ENCODE measurements around the gene GPR85.
"Not testable (repeated sequence)": the region's sequence is repeated elsewhere in the genome, so short reads cannot be mapped to it uniquely, and the experiment has no call there.

Gene GPR85, protein sequence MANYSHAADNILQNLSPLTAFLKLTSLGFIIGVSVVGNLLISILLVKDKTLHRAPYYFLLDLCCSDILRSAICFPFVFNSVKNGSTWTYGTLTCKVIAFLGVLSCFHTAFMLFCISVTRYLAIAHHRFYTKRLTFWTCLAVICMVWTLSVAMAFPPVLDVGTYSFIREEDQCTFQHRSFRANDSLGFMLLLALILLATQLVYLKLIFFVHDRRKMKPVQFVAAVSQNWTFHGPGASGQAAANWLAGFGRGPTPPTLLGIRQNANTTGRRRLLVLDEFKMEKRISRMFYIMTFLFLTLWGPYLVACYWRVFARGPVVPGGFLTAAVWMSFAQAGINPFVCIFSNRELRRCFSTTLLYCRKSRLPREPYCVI

DNA sequence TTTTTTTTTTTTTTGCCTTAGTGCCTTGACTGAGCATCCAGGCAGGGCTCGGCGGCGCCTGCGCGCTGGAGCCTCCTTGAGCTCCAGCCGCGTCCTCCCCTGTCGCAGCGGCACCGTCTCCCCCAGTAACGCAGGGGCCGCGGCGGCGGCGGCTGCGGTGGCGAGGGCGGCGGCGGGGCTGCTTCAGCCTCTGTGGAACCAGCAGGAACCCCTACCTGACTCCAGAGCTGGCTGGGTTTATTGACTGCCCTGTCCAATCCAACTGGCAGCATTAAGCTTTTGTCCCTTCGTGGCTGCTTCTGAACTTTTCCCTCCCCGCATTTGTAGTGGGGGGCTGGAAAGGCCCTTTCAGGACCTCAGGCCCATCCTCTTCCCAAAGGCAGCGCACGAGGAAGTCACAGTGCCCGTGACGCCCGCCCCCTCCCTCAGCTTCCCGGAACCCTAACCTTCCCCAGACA lies at the start of gene GPR85:
Gene GPR85, minus strand, starts transcription at position 397 of the 458 bp plus-strand sequence. CDS start 2,106 bp downstream, outside the sequence.
- peak; percentile 58 for DNase-seq

DNA sequence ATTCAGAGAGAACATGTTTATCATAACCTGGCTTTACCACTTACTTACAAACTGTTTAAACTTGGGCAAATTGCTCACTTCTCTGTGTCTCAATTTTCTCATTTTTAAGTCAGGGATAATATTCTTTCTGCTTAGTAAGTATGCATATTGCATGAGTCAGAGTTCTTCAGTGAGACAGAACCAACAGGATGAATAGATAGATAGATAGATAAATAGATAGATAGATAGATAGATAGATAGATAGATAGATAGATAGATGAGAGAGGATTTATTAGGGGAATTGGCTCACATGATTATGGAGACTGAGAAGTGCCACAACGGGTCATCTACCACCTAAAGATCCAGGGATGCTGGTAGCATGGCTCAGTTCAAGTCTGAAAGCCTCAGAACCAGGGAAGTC lies 47.4 kb upstream of the GPR85 start:
- DNase-seq: no peak

DNA sequence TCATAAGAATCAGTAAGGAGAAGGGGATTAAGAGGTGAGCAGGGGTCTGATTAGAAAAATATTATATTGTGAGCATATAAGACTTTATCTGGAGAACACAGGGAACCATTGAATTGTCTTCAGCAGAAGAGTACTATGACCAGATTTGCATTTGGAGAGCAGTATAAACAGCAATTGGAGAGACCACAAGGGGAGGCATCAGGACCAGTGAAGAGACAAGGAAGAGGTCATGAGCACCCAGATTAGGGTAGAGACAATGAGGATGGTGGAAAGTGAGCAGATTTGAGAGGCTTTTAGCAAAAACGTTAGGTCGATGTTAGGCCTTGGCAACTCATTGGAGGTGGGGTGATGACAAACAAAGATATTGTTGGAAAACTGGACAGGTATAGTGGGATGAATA lies 44.7 kb upstream of the GPR85 start:
- DNase-seq: no peak

DNA sequence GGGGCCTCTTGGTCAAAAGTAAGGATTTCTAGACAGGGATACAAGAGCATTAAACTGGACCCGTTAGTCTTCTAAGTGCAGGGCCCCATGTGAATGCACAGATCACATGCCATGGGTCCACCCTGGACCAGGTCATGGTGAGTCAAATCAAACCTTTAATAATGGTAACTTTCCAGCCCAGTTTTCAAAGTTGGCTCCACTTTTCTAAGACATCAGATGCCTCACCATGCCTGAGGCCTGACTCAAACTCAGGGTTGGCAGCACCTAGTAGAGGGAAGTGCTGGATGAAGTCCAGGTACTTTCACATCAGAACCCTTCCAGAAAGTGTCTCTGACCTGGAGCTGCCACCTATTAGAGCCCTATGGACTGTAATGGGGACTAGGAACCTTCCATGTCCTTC lies 41.4 kb upstream of the GPR85 start:
- no peak for DNase-seq

DNA sequence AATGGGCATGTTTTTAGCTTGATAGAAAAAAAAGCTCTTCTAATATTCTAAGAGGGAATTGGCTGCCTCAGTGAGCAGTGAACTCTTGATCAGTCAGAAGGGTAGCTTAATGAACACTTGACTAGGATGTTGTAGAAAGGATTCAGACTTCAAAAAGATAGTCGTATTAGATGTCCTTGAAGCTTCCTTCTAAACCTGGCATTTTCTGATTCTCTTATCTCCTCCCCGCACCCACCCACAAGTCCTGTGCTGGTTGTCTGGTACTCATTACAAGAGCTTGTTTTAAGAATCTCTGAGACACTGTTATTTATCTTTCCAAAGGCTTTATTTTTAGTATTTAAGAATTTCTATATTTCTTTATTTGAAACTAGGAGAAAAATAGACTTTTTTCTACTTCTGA lies 39.1 kb upstream of the GPR85 start:
- DNase-seq: no peak

DNA sequence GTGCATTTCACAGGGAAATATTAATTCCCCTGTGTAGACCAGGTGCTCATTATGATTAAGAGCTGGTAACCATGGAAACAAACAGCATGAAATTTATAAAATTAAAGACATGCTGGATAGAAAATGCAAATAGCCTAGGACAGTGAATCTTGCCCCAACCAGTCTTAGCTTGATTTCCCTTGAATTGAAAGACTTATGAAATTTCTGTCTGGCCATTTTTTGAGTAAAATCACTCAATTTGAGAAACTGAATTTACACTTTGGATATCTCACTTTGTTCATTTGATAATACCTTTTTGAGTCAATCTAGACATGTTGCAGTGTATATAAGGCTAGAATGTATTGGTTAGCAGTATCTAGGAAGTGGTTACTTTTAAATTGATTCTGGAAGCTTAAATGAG lies 36.1 kb upstream of the GPR85 start:
- DNase-seq: no peak

DNA sequence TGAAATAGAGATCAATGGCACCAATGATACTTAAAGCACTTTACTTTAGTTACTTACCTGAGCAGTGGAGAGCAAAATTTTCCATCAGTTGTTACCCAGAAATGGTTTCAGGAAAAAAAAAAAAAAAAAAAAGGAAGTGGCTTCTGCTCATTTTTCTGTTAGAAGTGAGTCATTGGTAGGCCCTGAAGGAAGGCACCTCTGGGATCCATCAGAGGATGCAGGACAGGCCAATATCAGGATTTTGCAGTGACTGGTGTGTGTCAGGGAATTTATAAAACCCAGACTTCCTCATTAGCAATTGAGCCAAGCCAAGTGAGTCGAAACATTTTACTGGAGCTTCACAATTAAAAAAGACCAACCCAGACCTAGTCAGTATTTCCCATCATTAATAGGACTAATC lies 34.0 kb upstream of the GPR85 start:
- DNase-seq: no peak

DNA sequence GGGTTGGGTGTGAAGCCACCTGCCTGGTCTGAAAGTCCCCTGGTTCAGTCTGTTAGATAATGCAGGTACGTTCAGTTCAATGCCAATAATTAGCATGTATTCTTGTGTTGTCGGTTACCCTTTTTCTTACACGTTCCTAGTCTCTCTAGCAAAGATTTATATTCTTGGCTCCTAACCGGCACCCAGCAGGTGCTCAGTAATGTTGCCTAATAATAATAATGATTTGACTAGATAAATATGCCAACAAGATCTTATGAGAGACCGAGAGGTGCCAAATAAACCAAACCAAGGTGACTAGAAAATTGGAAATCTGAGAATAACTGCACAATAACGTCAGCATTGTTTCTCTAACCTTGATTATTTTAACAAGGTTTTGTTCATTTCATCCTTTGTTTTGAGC lies 32.8 kb upstream of the GPR85 start:
- peak; percentile 25 for DNase-seq

DNA sequence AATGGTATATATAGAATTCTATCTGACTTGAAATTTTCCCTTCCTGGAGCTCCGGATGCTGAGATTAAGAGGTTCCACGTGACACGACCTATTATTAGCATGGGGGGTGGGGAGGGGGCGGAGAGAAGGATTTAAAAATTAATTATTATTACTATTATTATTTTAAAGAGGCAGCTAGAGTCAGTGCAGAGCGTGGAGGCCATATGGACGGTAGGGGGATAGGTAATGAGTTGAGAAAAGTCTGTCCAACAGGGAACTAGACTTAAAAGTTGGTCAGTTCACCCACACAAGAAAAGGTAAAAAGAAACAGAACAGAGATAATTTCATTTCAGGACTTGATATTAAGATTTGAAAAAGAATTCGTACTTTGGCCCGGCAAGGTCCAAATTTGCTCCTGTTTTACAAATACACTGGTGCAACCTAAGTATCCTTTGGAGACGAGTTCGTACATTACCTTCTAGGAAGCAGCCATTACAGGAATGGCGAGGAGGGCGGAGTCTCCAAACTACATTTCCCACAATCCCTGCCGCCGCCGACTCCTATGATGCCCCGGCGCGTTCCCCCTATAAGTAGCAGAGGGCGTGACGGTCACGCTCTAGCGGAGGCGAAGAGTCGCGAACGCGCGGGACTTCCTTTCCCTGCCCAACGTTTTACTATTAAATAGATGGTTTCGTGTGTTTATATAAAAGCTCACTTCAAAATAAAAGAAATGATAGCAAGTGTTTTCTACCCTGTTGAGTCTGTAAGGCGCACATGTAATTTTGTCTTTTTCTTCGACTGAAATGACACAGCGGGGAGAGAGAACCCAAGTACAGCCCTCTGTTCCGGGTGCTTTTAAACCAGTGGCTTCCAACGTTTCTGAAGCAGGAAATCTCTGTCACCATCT lies 31.7 kb upstream of the GPR85 start, which contains the start of gene SMIM30:
Gene SMIM30, minus strand, starts transcription at position 481 of the 886 bp plus-strand sequence. CDS start 976 bp downstream, outside the sequence.
- peak; percentile 93 for DNase-seq

DNA sequence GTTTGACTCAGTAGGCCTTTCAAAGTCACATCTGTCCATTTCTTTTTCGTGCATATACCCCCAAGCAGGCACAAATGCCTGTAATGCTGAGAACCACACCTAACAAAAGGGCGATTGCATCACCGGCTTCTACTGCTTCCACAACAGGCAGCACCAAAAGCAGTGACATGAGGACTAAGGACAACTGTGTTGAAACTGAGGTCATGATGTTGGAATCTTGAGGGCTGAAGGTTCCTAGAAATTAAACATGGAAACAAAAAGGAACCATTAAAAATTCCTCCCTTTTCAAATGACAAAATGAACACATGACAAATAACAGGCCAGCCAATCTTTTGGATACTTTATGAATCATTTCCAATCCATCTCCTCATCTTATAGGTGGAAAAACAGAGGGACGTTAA lies 30.7 kb upstream of the GPR85 start:
- DNase-seq: not testable (repeated sequence)

DNA sequence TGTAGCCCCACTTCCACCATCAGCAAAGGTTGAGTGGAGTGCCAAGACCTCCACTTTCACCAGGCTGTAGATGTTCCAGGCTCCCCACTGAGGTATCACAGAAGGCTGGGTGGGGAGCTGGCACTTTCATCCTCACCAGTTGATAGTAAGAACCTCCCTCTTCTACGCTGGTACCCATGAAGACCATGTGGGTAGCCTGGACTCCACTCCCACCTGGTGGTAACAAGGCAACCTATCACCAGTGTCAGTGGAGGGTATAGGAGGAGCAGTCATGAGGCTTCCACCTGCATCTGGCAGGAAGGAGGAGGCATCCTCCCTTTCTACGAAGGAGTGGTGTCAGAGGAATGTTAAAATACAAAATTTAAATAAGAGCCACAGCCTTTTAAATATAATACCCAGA lies 27.3 kb upstream of the GPR85 start:
- no peak for DNase-seq

DNA sequence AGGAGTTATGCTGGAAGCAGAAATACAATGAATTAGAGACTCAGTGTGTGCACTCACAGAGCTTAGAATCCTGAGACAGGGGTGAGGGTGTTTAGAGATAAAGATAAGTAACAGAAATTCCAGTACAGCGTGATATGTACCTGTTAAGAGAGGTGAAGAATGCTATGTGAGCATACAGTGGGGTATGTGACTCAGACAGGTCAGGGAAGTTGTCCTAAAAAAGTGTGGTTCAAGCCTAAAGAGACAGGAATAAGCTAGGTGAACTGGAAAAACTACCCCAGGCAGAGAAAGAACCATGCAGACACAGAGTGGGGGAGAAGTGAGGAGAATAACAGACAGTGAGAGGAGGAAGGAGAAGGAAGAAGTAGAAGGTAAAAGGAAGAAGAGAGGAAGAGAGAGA lies 23.1 kb upstream of the GPR85 start:
- no peak for DNase-seq

DNA sequence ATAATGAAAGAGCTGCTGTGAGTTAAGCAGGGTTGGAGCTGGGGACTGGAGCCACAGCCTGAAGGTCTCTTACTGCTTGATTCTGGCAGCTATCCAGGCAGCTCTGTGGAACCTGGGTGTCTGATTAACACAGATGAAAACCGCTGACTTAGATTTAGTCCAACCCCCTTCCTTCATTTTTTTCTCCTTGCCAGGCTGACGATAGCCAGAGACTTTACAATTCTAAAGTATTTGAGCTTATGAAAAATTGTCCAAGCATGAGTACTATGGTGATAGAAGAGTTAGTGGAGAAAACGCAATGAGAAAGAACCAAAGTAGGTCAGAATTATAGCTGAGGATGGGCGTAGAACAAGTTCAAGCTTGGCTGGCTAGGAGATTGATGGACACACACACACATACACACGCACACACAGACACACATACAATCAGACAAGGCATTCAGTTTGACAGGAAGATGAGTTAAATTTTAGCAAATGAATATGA lies 13.5 kb upstream of the GPR85 start:
- DNase-seq: peak; percentile 76

DNA sequence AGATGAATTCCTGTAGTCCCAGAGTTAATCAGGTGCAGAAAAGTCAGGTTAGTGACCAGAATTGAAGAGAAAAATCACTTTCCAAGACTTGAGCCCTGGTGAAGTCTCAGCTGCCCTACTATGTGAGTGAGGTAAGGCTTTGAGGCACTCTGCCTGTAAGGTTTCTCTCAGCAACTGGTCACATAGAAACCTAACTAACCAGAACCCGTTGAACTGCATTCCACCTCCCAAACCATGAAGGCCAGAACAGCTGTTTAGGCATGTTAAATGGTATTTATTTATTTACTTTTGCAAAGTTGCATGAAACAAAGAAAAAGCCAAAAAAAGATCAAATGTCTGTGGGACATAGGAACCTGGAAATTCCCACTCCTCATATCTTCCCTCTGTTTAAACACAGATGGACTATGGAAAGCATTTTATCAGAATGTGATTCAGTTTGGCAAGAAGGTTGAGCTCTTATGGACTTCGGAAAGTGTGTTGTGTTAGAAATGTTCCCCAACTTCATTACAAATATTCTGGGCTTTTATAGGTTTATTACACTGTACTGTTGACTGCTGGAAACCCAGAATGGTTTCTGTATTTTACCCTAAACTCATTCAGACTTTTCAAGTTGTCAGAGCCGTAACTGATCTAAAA lies 12.8 kb upstream of the GPR85 start:
- no peak for DNase-seq

DNA sequence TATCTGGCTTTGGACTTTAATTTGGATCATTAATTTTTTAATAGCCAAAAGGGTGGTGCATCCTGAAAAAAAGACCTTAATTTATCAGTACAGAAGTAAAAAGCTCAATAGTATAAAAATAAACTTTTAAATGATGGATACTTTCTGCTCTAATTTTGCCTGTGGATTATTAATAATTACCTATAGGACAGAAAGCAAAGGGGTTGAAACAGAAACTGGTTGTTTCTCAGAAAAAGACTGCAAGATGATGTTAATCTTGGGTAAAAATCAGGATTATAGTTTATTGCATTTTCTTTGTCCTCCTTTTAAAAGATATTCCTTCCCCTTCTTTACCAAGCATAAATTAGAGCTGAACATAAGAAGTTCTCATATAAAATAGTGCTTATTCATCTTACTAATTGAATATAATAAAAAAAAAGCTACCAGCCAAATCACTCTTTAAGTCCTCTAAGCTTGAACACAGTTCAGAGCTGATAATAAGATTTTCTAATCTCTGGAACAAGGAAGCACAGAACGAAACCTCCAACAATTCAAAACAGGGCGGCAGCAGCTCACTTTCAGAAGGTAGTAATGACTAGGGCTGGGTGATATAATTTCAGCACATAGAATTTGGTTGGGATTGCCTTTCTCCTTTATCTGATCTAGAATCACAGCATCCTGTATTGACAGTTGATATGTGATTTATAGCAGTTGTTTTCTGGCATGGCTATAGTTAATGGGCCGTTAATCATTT lies 8.1 kb upstream of the GPR85 start:
- no peak for DNase-seq

DNA sequence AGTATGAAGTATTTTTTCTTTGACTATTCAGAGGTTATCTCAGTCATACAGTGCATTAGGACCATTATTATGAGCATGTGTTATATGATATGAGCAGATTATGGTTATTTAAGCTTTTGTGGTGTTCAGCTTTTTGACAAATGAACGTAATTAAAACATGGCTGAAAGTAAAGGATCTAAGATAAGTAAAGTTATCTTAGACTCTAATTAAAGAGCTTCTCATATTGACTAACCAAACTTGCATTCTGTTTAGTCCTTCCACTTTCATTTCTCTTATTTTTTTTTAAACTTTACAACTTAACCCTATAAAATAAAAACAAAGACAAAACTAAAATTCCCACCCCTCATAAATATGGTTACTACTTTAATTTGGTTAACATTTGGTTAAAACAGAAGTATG lies 6.9 kb upstream of the GPR85 start:
- no peak for DNase-seq

DNA sequence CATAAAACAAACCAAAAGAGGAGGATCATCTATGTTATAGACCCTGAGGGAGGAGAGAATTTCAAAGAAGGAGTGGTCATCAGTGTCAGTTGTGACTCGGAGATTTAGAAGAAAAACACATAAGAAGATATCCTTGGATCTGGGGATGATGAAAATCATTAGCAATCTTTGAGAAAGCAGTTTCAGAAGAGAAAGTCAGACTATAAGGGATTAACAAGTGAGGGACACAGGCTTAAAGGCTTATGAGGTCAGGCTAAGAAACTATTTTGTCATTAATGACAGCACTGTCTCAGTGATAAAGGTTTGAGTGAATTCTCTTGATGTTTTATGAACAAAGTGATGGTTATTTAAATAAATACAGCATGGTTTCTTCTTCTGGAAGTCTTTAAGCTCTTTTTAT lies 6.1 kb upstream of the GPR85 start:
- no peak for DNase-seq

DNA sequence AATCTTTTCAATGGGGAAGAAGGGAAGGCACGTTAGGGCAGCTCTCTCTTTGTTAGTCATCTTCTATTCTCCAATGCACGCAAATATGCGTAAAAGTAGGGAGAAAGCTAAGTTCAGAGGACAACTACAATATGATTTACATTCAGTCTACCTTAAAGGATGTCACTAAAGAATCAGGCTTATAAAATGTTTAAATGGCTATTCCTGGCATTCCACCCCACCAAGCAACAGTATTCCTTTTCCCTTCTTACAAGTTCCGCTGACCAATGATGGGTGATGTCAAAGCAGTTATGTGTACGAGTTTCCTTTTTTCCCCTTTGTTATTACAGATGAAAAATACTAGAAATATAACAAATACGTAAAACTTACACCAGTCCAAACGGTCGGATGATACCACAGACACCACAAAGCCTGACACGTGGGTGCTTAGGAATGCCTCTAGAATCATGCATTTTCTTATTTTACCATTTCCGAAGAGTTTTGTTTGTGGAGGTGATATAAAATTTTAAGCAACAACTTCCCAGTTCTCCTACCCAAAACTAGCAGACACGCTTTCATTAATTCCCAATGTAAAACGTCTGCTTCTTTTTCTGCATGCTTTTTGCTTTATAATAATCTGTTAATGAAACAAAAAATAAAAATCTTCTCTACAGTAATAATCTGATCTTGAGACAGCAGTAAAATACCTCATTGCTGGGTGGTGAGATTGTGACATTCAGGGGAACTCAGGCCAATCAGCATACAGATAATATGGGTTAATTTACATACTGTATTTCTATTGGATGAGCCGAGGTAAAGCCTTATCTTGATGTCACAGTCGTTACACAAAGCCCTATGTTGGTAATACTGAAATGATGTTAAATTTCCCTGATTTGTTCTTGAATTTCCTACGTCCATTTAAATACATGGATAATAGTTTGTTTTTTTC lies 708 bp upstream of the GPR85 start:
- no peak for DNase-seq

DNA sequence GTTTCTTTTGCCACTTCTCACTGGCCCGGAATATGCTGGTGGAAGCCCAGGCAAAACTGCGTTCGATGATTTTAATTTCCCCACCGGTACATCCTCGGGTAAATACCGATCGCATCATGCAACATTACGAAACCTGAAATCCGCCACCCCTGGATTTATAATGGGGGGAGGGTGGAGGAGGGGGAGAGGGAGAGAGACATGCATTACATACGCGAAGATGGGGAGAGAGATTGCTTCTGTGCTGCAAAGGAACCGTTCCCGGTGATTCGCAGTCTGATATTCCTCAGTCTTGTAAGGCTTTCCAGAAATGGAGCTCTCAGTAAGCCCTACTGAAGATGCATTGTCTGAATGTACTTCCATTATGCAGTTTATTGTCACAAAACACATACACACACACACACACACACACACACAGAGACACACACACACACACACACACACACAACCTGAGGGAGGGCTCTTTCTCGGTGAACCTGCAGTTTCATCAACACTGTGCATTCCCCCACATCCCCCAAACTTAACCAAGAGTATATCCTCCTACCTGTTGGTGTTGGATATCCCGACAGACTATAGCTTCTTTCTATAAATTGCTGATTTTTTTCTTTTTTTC lies 741 bp downstream of the GPR85 start:
- DNase-seq: peak; percentile 60

DNA sequence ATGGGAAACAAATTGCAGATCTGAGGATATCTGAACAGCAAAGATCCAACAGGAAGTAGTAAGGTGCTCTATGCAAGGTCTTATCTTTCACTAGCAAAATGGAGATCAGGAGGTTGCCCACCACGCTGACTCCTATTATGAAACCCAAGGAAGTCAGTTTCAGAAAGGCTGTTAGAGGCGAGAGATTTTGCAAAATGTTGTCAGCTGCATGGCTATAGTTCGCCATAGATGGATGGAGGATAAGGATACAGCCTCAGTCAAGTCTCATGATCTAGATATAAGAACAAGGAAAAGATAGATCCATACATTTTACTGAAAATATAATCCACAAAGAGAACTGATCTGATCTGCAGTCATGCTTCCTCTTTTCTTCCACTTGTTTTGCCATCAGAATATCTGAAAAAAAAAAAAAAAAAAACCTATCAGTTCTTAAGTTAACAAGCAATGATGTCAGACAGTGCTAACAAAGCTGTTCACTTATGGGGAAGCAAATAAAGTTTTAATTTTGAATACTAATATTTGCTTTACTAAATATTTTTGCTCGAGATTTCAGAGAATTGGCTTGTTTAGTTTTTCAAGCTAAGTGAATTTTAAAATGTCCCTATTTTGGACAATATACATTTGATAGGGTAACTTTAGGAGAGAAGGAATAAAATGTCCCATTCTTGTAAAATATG lies 2.0 kb downstream of the GPR85 start:
- no peak for DNase-seq
